ENCODE measurements around the gene ZFPM1. TPM values are rescaled to one million over a fixed set of nuclear protein-coding genes. Genes with fewer than 3 reads are reported as not detected.

Gene ZFPM1
- total and polyA plus RNA-seq, 7 donors, result 0.43 to 2.9 (median 2.3) TPM

DNA sequence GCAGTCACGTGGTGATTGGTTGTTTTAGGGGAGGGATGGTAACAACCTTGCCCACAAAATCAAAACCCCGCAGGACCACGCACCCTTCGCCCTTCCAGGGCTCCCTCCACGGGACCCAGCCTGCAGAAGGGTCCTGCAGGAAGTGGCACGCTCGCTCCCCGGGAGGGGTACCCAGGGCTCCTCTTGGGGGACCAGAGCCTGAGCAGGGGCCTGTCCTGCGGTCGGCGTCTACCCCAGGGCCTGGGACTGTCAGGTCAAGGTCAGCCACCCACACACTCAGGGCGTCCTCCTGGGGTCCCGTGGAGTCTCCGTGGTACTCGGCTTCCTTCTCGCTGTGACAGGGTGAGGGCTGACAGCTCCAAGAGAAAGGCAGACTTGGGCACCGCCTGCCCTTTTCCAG lies 36.4 kb upstream of the ZFPM1 start:
- Histone ChIP-seq H3K9me3 (no peaks in the 10 kb centered on the region), H3K27ac (no peak overlapping the region), H3K27me3 (ENCODE audit: insufficient read depth in 3 of 3, low read length in 2 of 3) (no peaks in the 10 kb centered on the region), H3K36me3 (ENCODE audit: insufficient read depth in 1 of 2, low read depth in 1 of 2) (no peaks in the 10 kb centered on the region), H3K4me3 (no peak overlapping the region), H3K4me1 (no peaks in the 10 kb centered on the region)
- DNase-seq (no peak), ATAC-seq (no peak)
- TF ChIP-seq, protein P1, sequence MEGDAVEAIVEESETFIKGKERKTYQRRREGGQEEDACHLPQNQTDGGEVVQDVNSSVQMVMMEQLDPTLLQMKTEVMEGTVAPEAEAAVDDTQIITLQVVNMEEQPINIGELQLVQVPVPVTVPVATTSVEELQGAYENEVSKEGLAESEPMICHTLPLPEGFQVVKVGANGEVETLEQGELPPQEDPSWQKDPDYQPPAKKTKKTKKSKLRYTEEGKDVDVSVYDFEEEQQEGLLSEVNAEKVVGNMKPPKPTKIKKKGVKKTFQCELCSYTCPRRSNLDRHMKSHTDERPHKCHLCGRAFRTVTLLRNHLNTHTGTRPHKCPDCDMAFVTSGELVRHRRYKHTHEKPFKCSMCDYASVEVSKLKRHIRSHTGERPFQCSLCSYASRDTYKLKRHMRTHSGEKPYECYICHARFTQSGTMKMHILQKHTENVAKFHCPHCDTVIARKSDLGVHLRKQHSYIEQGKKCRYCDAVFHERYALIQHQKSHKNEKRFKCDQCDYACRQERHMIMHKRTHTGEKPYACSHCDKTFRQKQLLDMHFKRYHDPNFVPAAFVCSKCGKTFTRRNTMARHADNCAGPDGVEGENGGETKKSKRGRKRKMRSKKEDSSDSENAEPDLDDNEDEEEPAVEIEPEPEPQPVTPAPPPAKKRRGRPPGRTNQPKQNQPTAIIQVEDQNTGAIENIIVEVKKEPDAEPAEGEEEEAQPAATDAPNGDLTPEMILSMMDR (IDR thresholded peaks at IDR 0.05), result no peak
- intact Hi-C loops (cut with DNase I), result no loop called here
- 89 to 92% (median 91%) methylated on average over 16 to 17 of the region's 17 CpGs for WGBS, 3 donors

DNA sequence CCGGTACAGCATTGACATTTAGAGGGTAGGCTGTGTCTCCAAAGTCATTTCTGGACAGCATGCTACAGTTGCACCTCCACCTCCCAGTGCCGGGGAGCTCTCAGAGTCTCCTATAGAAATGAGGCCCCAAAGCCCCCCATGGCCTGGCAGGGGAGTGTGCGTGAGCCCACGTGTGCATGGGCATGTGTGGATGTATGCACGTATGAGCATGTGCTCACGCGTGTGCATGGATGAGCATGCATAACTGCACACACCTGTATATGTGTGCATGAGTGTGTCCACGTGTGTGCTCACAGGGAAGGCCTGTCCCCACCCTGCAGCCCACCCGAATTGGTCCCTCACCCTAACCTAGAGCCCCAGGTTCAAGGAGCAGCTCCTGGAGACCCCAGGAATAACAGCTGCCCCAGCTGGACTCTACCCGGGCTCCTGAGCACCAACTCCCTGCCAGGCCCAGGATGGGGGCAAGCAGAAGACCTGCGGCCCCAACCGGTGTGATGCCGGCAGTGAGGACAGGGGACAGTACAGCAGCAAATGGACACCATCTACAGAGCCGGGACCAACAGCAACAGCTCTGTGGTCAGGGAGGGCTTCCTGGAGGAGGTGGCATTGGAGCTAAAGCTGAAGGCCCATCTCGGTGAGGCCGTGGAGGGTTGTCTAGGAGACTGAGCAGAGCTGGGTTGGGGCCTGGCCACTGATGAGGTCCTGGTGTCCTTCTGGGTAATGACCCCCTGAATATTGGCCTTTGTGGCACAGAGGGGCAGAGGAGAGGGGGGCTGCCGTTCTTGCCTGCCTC lies 35.2 kb upstream of the ZFPM1 start:
- WGBS, 3 donors, result 82 to 85% (median 82%) methylated on average over 17 of the region's 17 CpGs
- Histone ChIP-seq H3K27ac (no peak overlapping the region), H3K4me3 (no peak overlapping the region), H3K9me3 (no peaks in the 10 kb centered on the region), H3K4me1 (no peaks in the 10 kb centered on the region), H3K27me3 (ENCODE audit: insufficient read depth in 3 of 3, low read length in 2 of 3) (no peaks in the 10 kb centered on the region), H3K36me3 (ENCODE audit: insufficient read depth in 1 of 2, low read depth in 1 of 2) (no peaks in the 10 kb centered on the region)
- DNase-seq, result no peak
- TF ChIP-seq, protein P1 (IDR thresholded peaks at IDR 0.05), result no peak
- intact Hi-C loops (cut with DNase I), result no loop called here
- no peak for ATAC-seq

DNA sequence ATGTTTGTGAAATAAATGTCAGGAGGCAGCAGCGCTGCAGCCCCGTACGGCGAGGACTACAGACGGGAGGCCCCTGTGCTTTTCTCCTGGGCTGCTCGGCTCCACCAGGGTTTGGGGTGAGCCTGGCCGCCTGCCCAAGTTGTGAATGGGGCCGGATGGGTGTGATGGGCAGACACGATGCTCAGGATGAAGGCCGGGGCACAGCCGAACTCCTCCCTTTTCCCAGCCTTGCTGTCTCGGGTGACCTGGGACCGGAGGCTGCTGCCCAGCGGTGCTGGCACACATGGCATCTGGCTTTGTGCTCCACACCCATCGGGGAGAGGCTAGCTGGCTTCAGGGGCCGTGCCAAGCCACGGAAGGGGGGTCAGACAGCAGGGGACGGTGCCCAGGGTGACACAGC lies 34.2 kb upstream of the ZFPM1 start:
- ATAC-seq, result no peak
- H3K9me3 ChIP-seq, result no peaks in the 10 kb centered on the region
- intact Hi-C loops (cut with DNase I), result no loop called here

DNA sequence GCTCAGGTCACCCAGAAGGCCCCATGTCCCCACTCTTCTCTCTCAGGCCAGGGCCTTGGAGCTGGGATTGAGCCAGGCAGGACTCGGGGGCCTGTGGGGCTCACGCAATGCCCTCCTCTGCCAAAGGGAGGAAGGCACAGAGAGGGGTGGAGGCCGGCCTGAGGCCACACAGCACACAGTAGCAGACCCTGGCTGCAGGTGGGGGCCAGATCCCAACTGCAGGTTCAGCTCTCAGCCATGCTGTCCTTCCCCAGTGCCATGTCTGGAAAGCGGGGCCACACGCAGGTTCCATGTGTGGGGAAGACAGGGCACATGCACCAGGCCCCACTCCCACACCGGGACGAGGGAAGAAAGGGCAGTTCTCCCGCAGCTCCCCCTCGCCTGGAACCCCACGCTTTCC lies 33.3 kb upstream of the ZFPM1 start:
- WGBS, 3 donors, result 93 to 97% (median 94%) methylated on average over 9 to 10 of the region's 10 CpGs
- Histone ChIP-seq H3K36me3 (ENCODE audit: insufficient read depth in 1 of 2, low read depth in 1 of 2) (no peaks in the 10 kb centered on the region), H3K9me3 (no peaks in the 10 kb centered on the region), H3K4me3 (no peak overlapping the region), H3K4me1 (no peaks in the 10 kb centered on the region), H3K27ac (no peak overlapping the region), H3K27me3 (ENCODE audit: insufficient read depth in 3 of 3, low read length in 2 of 3) (no peaks in the 10 kb centered on the region)
- TF ChIP-seq, protein P1 (IDR thresholded peaks at IDR 0.05), result no peak
- intact Hi-C loops (cut with DNase I), result no loop called here
- DNase-seq (no peak), ATAC-seq (no peak)

More for the DNA sequence above, 34.2 kb upstream of the ZFPM1 start:
- Histone ChIP-seq H3K27me3 (ENCODE audit: insufficient read depth in 3 of 3, low read length in 2 of 3) (no peaks in the 10 kb centered on the region), H3K27ac (no peak overlapping the region), H3K36me3 (ENCODE audit: insufficient read depth in 1 of 2, low read depth in 1 of 2) (no peaks in the 10 kb centered on the region), H3K4me3 (no peak overlapping the region), H3K4me1 (no peaks in the 10 kb centered on the region)
- TF ChIP-seq, protein P1 (IDR thresholded peaks at IDR 0.05), result no peak
- 50 to 56% (median 54%) methylated on average over 15 to 18 of the region's 18 CpGs for WGBS, 3 donors
- no peak for DNase-seq

DNA sequence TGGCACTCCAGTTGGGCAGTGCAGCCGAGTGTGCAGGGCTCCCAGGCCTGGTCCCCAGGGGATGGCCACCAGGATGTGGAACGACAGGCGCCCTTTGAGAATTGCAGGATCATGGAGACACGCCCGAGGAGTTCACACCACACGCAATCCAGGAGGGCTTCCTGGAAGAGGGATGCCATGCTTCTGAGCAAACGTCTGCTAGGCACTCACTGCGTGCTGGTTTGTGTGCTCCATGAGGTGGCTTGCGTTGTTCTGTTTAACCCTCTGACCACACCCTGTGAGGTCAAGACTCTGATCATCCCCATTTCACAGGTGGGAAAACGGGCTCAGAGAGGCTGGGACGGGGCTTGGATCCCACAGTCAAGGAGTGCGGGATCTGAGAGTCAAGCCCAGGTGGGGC lies 32.6 kb upstream of the ZFPM1 start:
- 88 to 91% (median 90%) methylated on average over 12 of the region's 12 CpGs for whole genome bisulfite sequencing, 3 donors
- Histone ChIP-seq H3K27ac (no peak overlapping the region), H3K27me3 (ENCODE audit: insufficient read depth in 3 of 3, low read length in 2 of 3) (no peaks in the 10 kb centered on the region), H3K36me3 (ENCODE audit: insufficient read depth in 1 of 2, low read depth in 1 of 2) (no peaks in the 10 kb centered on the region), H3K9me3 (no peaks in the 10 kb centered on the region), H3K4me3 (no peak overlapping the region), H3K4me1 (no peaks in the 10 kb centered on the region)
- intact Hi-C loops (cut with DNase I), result no loop called here
- DNase-seq (no peak), ATAC-seq (no peak)
- TF ChIP-seq, protein P1 (IDR thresholded peaks at IDR 0.05), result no peak
